Heart left ventricle (tissue), 13 donors: ENCODE data around the gene SPO11.

Experiments
- POLR2A ChIP-seq, 2 donors: fragments of 450-650 bp; IDR thresholded peaks; one replicate each; pipeline ENCODE4 v1.6.1; 2017; ENCODE audit warnings: antibody characterized with exemption in 2 of 2, mild to moderate bottlenecking in 2 of 2, moderate library complexity in 2 of 2
- TF ChIP-seq, protein P1 (sequence below), 12 donors: fragments of 200-600 bp; sonication (generic) in 4 of 12; IDR thresholded peaks; one replicate each; pipeline versions ENCODE4 v1.5.0 to v1.8.0; 2018 to 2022; ENCODE audit warnings: antibody characterized with exemption in 12 of 12, mild to moderate bottlenecking in 5 of 12
- donor health status: ischemic (EF 13 %, LVEDD 7.1; RV severe dilation, severe dysfunction).
- donor health status: DM: no; HTN: yes; CAD: no.
- donor health status: DM: no; HTN: no; CAD: no.
- donor health status: ischemic (EF 25% LVEDD 6.9; RV normal size, moderate dysfunction).
- donor health status: ischemic (EF 25% LVEDD 5.7; RV mildly dilated, moderate dysfunction).
- donor health status: ischemic (EF 35%, LVEDD 5.7; RV mildly dilated, moderate dysfunction).
- donor health status: nonischemic (EF 11% LVEDD 7.7; RV severe dilation, severe dysfunction).
- donor health status: DM: yes; HTN: yes; CAD: no.
- donor health status: PGD.
- donor health status: ischemic (EF 29% LVEDD 5.4; RV normal size, mild dysfunction).
- donor health status: nonischemic (EF 23%, LVEDD 6.1; RV moderate dilation, normal function).

DNA sequence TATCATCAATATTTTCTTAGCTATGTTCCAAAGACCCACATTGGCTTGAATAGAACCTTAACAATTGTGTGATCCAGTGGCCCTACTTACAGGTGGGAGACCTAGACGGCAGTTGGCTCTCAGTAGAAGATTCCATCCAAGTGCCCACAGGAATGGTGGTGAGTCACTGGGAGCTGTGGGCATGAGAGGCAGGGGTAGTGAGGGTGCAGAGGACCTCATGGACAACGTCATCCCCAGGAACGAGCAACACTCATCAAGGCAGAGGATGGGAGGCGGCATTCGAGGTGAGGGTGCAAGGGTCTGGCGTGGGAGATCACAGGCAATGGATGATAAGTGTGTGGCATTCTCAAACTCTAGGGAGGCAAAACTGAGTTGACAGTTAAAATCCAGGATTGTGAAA, 17.5 kb upstream of the SPO11 start:
- TF ChIP-seq, protein P1, sequence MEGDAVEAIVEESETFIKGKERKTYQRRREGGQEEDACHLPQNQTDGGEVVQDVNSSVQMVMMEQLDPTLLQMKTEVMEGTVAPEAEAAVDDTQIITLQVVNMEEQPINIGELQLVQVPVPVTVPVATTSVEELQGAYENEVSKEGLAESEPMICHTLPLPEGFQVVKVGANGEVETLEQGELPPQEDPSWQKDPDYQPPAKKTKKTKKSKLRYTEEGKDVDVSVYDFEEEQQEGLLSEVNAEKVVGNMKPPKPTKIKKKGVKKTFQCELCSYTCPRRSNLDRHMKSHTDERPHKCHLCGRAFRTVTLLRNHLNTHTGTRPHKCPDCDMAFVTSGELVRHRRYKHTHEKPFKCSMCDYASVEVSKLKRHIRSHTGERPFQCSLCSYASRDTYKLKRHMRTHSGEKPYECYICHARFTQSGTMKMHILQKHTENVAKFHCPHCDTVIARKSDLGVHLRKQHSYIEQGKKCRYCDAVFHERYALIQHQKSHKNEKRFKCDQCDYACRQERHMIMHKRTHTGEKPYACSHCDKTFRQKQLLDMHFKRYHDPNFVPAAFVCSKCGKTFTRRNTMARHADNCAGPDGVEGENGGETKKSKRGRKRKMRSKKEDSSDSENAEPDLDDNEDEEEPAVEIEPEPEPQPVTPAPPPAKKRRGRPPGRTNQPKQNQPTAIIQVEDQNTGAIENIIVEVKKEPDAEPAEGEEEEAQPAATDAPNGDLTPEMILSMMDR (IDR thresholded peaks at IDR 0.05), result no peak
- TF ChIP-seq POLR2A (IDR thresholded peaks at IDR 0.05), result no peak
